SK-N-SH treated with all-trans-retinoic acid at 6 μM for 48 hours (cell line): ENCODE data around the gene LCN12.

Experiments used
- ATAC-seq: fragments of 200-7000 bp; cut with Tn5 transposase; 3 replicates; pipeline ENCODE4 v1.9.1; 2020; ENCODE audit warnings: mild to moderate bottlenecking, moderate library complexity
- ARNTL ChIP-seq: fragments of 450-650 bp; formaldehyde crosslinking; IDR thresholded peaks from 2 replicates; pipeline ENCODE4 v1.5.0; 2020; ENCODE audit warnings: low read depth, mild to moderate bottlenecking, moderate library complexity, borderline replicate concordance
- BACH2 ChIP-seq: fragments of 250-450 bp; sonication (Bioruptor Pico); IDR thresholded peaks from 2 replicates; pipeline ENCODE4 v1.9.0; 2021; ENCODE audit warnings: mild to moderate bottlenecking, borderline replicate concordance
- GLIS3 ChIP-seq: fragments of 250-450 bp; sonication (Bioruptor Pico); IDR thresholded peaks from 2 replicates; pipeline ENCODE4 v1.5.0; 2020; ENCODE audit warnings: mild to moderate bottlenecking, moderate library complexity
- ISL1 ChIP-seq: fragments of 250-450 bp; sonication (Bioruptor Pico); IDR thresholded peaks from 2 replicates; pipeline ENCODE4 v2.1.2; 2022; ENCODE audit warnings: mild to moderate bottlenecking, moderate library complexity
- OSR1 ChIP-seq: fragments of 250-450 bp; sonication (Bioruptor Pico); IDR thresholded peaks from 2 replicates; pipeline ENCODE4 v1.8.0; 2022; ENCODE audit warnings: moderate library complexity, mild to moderate bottlenecking, inconsistent platforms
- PPARA ChIP-seq: fragments of 250-450 bp; sonication (Bioruptor Pico); IDR thresholded peaks from 2 replicates; pipeline ENCODE4 v1.5.0; 2020; ENCODE audit warnings: mild to moderate bottlenecking, borderline replicate concordance
- RARB ChIP-seq: fragments of 250-450 bp; sonication (Bioruptor Pico); IDR thresholded peaks from 2 replicates; pipeline ENCODE4 v1.8.0; 2021; ENCODE audit warnings: mild to moderate bottlenecking, moderate library complexity
- TCF4 ChIP-seq: fragments of 250-450 bp; sonication (Bioruptor Pico); IDR thresholded peaks from 2 replicates; pipeline ENCODE4 v1.8.0; 2021; ENCODE audit warnings: mild to moderate bottlenecking, moderate library complexity, borderline replicate concordance
- TOX ChIP-seq: fragments of 250-450 bp; sonication (Bioruptor Pico); IDR thresholded peaks from 2 replicates; pipeline ENCODE4 v1.8.0; 2021; ENCODE audit warnings: mild to moderate bottlenecking, moderate library complexity, borderline replicate concordance
- TSHZ2 ChIP-seq: fragments of 250-450 bp; sonication (Bioruptor Pico); IDR thresholded peaks from 2 replicates; pipeline ENCODE4 v1.5.0; 2020; ENCODE audit warnings: mild to moderate bottlenecking, moderate library complexity
- ZC3H10 ChIP-seq: fragments of 250-450 bp; sonication (Bioruptor Pico); IDR thresholded peaks from 2 replicates; pipeline ENCODE4 v1.5.1; 2021; ENCODE audit warnings: mild to moderate bottlenecking, moderate library complexity
- ZFP3 ChIP-seq: fragments of 250-450 bp; sonication (Bioruptor Pico); IDR thresholded peaks from 2 replicates; pipeline ENCODE4 v1.5.0; 2020; ENCODE audit warnings: mild to moderate bottlenecking, moderate library complexity
- ZNF70 ChIP-seq: fragments of 450-650 bp; formaldehyde crosslinking; IDR thresholded peaks from 2 replicates; pipeline ENCODE4 v1.5.0; 2020; ENCODE audit warnings: mild to moderate bottlenecking, moderate library complexity
- ZNF8 ChIP-seq: fragments of 450-650 bp; formaldehyde crosslinking; IDR thresholded peaks from 2 replicates; pipeline ENCODE4 v1.5.0; 2020; ENCODE audit warnings: mild to moderate bottlenecking, moderate library complexity
- TF ChIP-seq, protein P1 (sequence below): fragments of 250-450 bp; sonication (Bioruptor Pico); IDR thresholded peaks from 2 replicates; pipeline ENCODE4 v1.5.1; 2020; ENCODE audit warnings: low read depth, mild to moderate bottlenecking, moderate library complexity
- TF ChIP-seq, protein P2 (sequence below): fragments of 250-450 bp; sonication (Bioruptor Pico); IDR thresholded peaks from 2 replicates; pipeline ENCODE4 v1.8.0; 2021; ENCODE audit warnings: low read depth, mild to moderate bottlenecking, moderate library complexity, borderline replicate concordance
- TF ChIP-seq, protein P3 (sequence below): fragments of 250-450 bp; sonication (Bioruptor Pico); IDR thresholded peaks from 2 replicates; pipeline ENCODE4 v1.5.1; 2021; ENCODE audit warnings: mild to moderate bottlenecking, moderate library complexity
- TF ChIP-seq, protein P4 (sequence below): fragments of 250-450 bp; sonication (Bioruptor Pico); IDR thresholded peaks from 2 replicates; pipeline ENCODE4 v1.8.0; 2020; ENCODE audit warnings: mild to moderate bottlenecking, moderate library complexity, borderline replicate concordance

LCN12 gene

DNA sequence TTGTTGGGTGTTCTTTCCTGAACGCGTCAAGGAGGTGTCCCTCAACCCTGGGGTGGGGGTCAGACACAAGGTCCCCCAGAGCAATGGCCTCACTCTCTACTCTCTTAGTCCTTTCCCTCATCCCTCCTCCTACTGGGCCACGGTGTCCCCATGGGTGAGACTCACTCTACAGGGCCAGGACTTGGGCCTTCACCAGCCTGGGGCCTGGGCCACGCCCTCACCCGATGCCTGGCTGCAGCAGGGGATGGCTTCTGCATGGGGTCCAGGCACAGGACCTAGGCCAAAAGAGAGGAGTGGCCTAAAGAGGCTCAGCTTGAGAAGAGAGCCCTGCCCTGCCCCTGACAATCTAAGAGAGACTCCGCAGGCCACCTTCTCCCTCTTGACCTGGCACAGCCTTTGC is 5.8 kb downstream of the LCN12 start:
- TF ChIP-seq ZNF70 (CRISPR knock-in tag) (no peak), RARB (CRISPR knock-in tag) (no peak), TOX (no peak), PPARA (CRISPR knock-in tag) (no peak), ZFP3 (CRISPR knock-in tag) (no peak)
- TF ChIP-seq, protein P1, sequence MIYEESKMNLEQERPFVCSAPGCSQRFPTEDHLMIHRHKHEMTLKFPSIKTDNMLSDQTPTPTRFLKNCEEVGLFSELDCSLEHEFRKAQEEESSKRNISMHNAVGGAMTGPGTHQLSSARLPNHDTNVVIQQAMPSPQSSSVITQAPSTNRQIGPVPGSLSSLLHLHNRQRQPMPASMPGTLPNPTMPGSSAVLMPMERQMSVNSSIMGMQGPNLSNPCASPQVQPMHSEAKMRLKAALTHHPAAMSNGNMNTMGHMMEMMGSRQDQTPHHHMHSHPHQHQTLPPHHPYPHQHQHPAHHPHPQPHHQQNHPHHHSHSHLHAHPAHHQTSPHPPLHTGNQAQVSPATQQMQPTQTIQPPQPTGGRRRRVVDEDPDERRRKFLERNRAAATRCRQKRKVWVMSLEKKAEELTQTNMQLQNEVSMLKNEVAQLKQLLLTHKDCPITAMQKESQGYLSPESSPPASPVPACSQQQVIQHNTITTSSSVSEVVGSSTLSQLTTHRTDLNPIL (CRISPR knock-in tag), result no peak
- ATAC-seq, result no peak

DNA sequence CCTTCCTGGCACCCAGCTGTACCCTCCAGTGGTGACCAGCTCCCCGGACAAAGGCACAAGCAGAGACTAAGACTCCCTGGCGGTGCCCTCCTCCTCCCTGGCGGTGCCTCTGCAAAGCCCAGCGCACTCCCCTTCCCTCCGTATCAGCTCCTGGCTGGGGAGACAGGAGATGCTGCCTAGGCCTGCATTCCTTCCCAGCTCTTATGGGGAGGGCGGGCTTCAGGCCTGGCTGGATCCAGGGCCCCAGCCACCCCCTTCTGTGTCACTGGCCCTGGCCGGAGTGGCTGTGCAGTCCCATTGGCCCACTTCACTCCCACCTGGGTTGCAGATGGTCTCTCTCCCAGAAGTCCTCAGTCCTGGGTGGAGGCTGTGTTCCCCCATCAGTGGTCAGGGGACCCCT is 6.4 kb downstream of the LCN12 start:
- TF ChIP-seq BACH2, result no peak

GRCh38 chr9:136958898-136959850 is 7.1 kb downstream of the LCN12 start:
- ATAC-seq, result no peak
- TF ChIP-seq ISL1 (no peak), ZNF70 (CRISPR knock-in tag) (no peak), ZC3H10 (CRISPR knock-in tag) (no peak), TOX (no peak), ZNF8 (no peak), OSR1 (CRISPR knock-in tag) (no peak), RARB (CRISPR knock-in tag) (no peak), ARNTL (no peak), BACH2 (no peak), GLIS3 (CRISPR knock-in tag) (no peak), TSHZ2 (no peak), ZFP3 (CRISPR knock-in tag) (no peak), TCF4 (CRISPR knock-in tag) (no peak)
- TF ChIP-seq, protein P2, sequence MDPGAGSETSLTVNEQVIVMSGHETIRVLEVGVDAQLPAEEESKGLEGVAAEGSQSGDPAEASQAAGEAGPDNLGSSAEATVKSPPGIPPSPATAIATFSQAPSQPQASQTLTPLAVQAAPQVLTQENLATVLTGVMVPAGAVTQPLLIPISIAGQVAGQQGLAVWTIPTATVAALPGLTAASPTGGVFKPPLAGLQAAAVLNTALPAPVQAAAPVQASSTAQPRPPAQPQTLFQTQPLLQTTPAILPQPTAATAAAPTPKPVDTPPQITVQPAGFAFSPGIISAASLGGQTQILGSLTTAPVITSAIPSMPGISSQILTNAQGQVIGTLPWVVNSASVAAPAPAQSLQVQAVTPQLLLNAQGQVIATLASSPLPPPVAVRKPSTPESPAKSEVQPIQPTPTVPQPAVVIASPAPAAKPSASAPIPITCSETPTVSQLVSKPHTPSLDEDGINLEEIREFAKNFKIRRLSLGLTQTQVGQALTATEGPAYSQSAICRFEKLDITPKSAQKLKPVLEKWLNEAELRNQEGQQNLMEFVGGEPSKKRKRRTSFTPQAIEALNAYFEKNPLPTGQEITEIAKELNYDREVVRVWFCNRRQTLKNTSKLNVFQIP (CRISPR knock-in tag), result no peak
- TF ChIP-seq, protein P3, sequence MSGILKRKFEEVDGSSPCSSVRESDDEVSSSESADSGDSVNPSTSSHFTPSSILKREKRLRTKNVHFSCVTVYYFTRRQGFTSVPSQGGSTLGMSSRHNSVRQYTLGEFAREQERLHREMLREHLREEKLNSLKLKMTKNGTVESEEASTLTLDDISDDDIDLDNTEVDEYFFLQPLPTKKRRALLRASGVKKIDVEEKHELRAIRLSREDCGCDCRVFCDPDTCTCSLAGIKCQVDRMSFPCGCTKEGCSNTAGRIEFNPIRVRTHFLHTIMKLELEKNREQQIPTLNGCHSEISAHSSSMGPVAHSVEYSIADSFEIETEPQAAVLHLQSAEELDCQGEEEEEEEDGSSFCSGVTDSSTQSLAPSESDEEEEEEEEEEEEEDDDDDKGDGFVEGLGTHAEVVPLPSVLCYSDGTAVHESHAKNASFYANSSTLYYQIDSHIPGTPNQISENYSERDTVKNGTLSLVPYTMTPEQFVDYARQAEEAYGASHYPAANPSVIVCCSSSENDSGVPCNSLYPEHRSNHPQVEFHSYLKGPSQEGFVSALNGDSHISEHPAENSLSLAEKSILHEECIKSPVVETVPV (CRISPR knock-in tag), result no peak
- TF ChIP-seq, protein P4, sequence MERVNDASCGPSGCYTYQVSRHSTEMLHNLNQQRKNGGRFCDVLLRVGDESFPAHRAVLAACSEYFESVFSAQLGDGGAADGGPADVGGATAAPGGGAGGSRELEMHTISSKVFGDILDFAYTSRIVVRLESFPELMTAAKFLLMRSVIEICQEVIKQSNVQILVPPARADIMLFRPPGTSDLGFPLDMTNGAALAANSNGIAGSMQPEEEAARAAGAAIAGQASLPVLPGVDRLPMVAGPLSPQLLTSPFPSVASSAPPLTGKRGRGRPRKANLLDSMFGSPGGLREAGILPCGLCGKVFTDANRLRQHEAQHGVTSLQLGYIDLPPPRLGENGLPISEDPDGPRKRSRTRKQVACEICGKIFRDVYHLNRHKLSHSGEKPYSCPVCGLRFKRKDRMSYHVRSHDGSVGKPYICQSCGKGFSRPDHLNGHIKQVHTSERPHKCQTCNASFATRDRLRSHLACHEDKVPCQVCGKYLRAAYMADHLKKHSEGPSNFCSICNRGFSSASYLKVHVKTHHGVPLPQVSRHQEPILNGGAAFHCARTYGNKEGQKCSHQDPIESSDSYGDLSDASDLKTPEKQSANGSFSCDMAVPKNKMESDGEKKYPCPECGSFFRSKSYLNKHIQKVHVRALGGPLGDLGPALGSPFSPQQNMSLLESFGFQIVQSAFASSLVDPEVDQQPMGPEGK (CRISPR knock-in tag), result no peak
- TF ChIP-seq, all 23 proteins: peak for 0

More for the DNA sequence above, 6.4 kb downstream of the LCN12 start:
- ATAC-seq, result no peak
